GM20000 (cell line): ENCODE measurements around the gene HTT.
A peak's percentile ranks its signal among the peaks of the same experiment; 100 is the strongest.

Source experiments
- DNase-seq: peaks from one replicate; pipeline ENCODE4 v3.0.0; 2012; ENCODE audit warnings: low spot score
- CTCF ChIP-seq: IDR thresholded peaks from 2 replicates; pipeline ENCODE4 v1.5.1; 2012; ENCODE audit warnings: mild to moderate bottlenecking, control low read depth; ENCODE audit errors: extremely low read depth, missing control alignments

The HTT gene

GRCh38 chr4:3255611-3256186 lies 181.2 kb downstream of the HTT start:
- no peak for DNase-seq
- no peak for TF ChIP-seq CTCF

- no peak for DNase-seq
- no peak for TF ChIP-seq CTCF
Observed at GRCh38 chr4:3256230-3257102, 182.0 kb downstream of the HTT start.

- no peak for DNase-seq
- TF ChIP-seq CTCF, result no peak
Observed at GRCh38 chr4:3257103-3257555, 182.6 kb downstream of the HTT start.

GRCh38 chr4:3257556-3258482 lies 183.3 kb downstream of the HTT start:
- no peak for TF ChIP-seq CTCF
- DNase-seq, result peak; percentile 68

- no peak for DNase-seq
- TF ChIP-seq CTCF, result no peak
Observed at GRCh38 chr4:3261411-3262207, 187.1 kb downstream of the HTT start.

- no peak for TF ChIP-seq CTCF
- DNase-seq, result no peak
Observed at GRCh38 chr4:3262208-3263052, 187.9 kb downstream of the HTT start.
